Tibial nerve (tissue), 4 donors: Measurements from ENCODE around the gene SNU13.

Source experiments
- CTCF ChIP-seq, 5 experiments: fragments of 200-600 bp in 3 of 5; fragments of 450-650 bp in 2 of 5; sonication (generic) in 3 of 5; IDR thresholded peaks; one replicate each; pipeline ENCODE4 v1.5.1; 2016 to 2019; ENCODE audit warnings: antibody characterized with exemption in 5 of 5, mild to moderate bottlenecking in 3 of 5, moderate library complexity in 2 of 5
- EP300 ChIP-seq, 2 donors: sonication (generic); formaldehyde crosslinking; IDR thresholded peaks; one replicate each; pipeline ENCODE4 v1.6.1; 2017; ENCODE audit warnings: antibody characterized with exemption in 2 of 2, mild to moderate bottlenecking in 1 of 2

- TF ChIP-seq EP300 (IDR thresholded peaks at IDR 0.05) (no peak), CTCF (IDR thresholded peaks at IDR 0.05) (no peak)
Observed at GRCh38 chr22:41661713-41662112, 27.0 kb downstream of the SNU13 start.
